Tibial nerve (tissue), 4 donors: ENCODE data around the gene SMIM35.

Experiments used
- CTCF ChIP-seq, 5 experiments: fragments of 200-600 bp in 3 of 5; fragments of 450-650 bp in 2 of 5; sonication (generic) in 3 of 5; IDR thresholded peaks; one replicate each; pipeline ENCODE4 v1.5.1; 2016 to 2019; ENCODE audit warnings: antibody characterized with exemption in 5 of 5, mild to moderate bottlenecking in 3 of 5, moderate library complexity in 2 of 5
- EP300 ChIP-seq, 2 donors: sonication (generic); formaldehyde crosslinking; IDR thresholded peaks; one replicate each; pipeline ENCODE4 v1.6.1; 2017; ENCODE audit warnings: antibody characterized with exemption in 2 of 2, mild to moderate bottlenecking in 1 of 2
- POLR2A ChIP-seq, 2 donors: fragments of 450-650 bp; IDR thresholded peaks; one replicate each; pipeline ENCODE4 v1.6.1; 2017; ENCODE audit warnings: antibody characterized with exemption in 2 of 2, mild to moderate bottlenecking in 2 of 2, moderate library complexity in 2 of 2

GRCh38 chr11:118082880-118083552 lies 3.7 kb downstream of the SMIM35 start:
- TF ChIP-seq POLR2A (IDR thresholded peaks at IDR 0.05) = no peak
- TF ChIP-seq CTCF (IDR thresholded peaks at IDR 0.05) = no peak
- TF ChIP-seq EP300 (IDR thresholded peaks at IDR 0.05) = no peak
